ENCODE data around the gene TMEM63C.
"Not testable (repeated sequence)": the region's sequence is repeated elsewhere in the genome, so short reads cannot be mapped to it uniquely, and the experiment has no call there.

TMEM63C gene

GRCh38 chr14:77170045-77170444 is 11.6 kb upstream of the TMEM63C start:
- no peak for TF ChIP-seq CTCF (IDR thresholded peaks at IDR 0.05; ENCODE audit: insufficient read depth, low read length, missing control alignments)
- DNase-seq (ENCODE audit: low read depth, low spot score): no peak
- ChIA-PET CTCF (no interaction called here), POLR2A (no interaction called here)
- no peak overlapping the region for H3K4me3 ChIP-seq (ENCODE audit: low read depth, low read length)

- CTCF ChIA-PET: no interaction called here
Measured at GRCh38 chr14:77172916-77173315, 8.7 kb upstream of the TMEM63C start.

GRCh38 chr14:77173911-77174617 is 7.5 kb upstream of the TMEM63C start:
- POLR2A ChIA-PET; DNase-seq (ENCODE audit: low read depth, low spot score); CTCF ChIA-PET; H3K4me3 ChIP-seq (ENCODE audit: low read depth, low read length): not testable (repeated sequence)

More at GRCh38 chr14:77172916-77173315, 8.7 kb upstream of the TMEM63C start:
- H3K4me3 ChIP-seq (ENCODE audit: low read depth, low read length): no peak overlapping the region
- POLR2A ChIA-PET: no interaction called here
- no peak for TF ChIP-seq CTCF (IDR thresholded peaks at IDR 0.05; ENCODE audit: insufficient read depth, low read length, missing control alignments)
- DNase-seq (ENCODE audit: low read depth, low spot score): no peak

- ChIA-PET POLR2A (no interaction called here), CTCF (no interaction called here)
- no peak for DNase-seq (ENCODE audit: low read depth, low spot score)
- TF ChIP-seq CTCF (IDR thresholded peaks at IDR 0.05; ENCODE audit: insufficient read depth, low read length, missing control alignments): no peak
- no peak overlapping the region for H3K4me3 ChIP-seq (ENCODE audit: low read depth, low read length)
Measured at GRCh38 chr14:77175843-77176242, 5.8 kb upstream of the TMEM63C start.

DNA sequence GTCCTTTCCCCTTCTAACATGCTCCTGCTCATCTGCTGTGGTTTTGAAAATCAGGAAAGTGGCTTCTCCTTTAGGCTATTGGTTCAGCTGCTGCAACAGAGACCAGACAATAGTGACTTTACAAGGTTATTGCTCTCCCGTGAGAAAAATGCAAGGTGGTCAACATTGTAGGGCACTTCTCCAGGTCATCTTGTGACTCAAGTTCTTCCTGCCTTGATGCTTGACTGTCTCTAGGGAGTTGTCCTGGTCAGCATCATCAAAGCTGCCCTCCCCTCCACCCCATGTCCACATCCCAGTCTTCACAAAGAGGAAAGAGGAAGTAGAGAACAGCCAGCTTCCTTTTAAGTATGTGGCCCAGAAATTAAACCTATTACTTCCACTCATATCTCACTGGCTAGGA is 3.9 kb upstream of the TMEM63C start:
- no peak for DNase-seq (ENCODE audit: low read depth, low spot score)
- H3K4me3 ChIP-seq (ENCODE audit: low read depth, low read length): no peak overlapping the region
- TF ChIP-seq CTCF (IDR thresholded peaks at IDR 0.05; ENCODE audit: insufficient read depth, low read length, missing control alignments): no peak
- ChIA-PET POLR2A (no interaction called here), CTCF (no interaction called here)

- ChIA-PET POLR2A (no interaction called here), CTCF (no interaction called here)
- no peak overlapping the region for H3K4me3 ChIP-seq (ENCODE audit: low read depth, low read length)
- DNase-seq (ENCODE audit: low read depth, low spot score): no peak
- TF ChIP-seq CTCF (IDR thresholded peaks at IDR 0.05; ENCODE audit: insufficient read depth, low read length, missing control alignments): no peak
Measured at GRCh38 chr14:77178656-77179055, 2.9 kb upstream of the TMEM63C start.

Measured in AG04449 (cell line).